ENCODE measurements around the gene SMARCA2.

SMARCA2 gene

DNA sequence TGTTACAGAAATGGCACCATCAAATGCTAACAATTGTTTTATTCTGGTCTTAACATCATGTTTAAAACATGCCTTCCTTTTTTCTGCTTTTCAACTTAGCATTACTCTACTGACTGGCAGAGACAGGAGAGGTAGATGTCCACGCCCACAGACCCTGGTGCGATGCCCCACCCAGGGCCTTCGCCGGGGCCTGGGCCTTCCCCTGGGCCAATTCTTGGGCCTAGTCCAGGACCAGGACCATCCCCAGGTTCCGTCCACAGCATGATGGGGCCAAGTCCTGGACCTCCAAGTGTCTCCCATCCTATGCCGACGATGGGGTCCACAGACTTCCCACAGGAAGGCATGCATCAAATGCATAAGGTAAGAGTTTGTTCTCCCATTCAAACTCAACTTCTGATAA lies 13.7 kb downstream of the SMARCA2 start:
- ChIA-PET CTCF (no interaction called here), POLR2A (no interaction called here)
- TF ChIP-seq ARNT (IDR thresholded peaks at IDR 0.05) (no peak), SP1 (IDR thresholded peaks at IDR 0.05) (no peak), LEF1 (IDR thresholded peaks at IDR 0.05; ENCODE audit: borderline replicate concordance) (no peak), SUZ12 (IDR thresholded peaks at IDR 0.05) (no peak), NFRKB (IDR thresholded peaks at IDR 0.05) (no peak), ELF4 (IDR thresholded peaks at IDR 0.05) (no peak), L3MBTL2 (conservative IDR thresholded peaks at IDR 0.05) (no peak)
- TF ChIP-seq, protein P1, sequence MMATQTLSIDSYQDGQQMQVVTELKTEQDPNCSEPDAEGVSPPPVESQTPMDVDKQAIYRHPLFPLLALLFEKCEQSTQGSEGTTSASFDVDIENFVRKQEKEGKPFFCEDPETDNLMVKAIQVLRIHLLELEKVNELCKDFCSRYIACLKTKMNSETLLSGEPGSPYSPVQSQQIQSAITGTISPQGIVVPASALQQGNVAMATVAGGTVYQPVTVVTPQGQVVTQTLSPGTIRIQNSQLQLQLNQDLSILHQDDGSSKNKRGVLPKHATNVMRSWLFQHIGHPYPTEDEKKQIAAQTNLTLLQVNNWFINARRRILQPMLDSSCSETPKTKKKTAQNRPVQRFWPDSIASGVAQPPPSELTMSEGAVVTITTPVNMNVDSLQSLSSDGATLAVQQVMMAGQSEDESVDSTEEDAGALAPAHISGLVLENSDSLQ (IDR thresholded peaks at IDR 0.05) = no peak
- no peak for DNase-seq (ENCODE audit: extremely low spot score)

DNA sequence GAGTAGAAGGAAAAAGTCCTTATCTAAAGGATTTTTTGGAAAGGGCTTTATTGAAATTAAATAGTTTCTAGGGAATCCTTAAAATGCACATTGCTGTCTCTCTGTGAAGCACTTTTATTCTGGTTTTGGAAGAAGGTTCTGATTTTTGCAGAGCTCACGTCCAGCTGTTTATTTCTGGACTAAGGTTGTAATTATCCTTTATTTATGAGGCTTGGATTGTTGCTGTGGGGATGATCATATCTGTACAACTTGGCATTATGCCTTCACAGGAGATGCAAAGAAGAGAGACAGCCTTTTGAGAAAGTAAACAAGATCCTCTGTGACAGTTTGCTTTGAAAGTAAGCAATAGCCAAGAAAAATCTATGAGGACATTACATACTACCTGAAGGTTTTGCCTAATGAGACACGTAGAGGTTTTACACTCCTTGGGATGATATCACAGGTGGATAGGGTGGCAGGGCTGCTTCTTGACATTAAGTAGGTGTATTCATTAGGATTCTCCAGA lies 14.6 kb downstream of the SMARCA2 start:
- ChIA-PET POLR2A (no interaction called here), CTCF (no interaction called here)
- no peak for DNase-seq (ENCODE audit: extremely low spot score)
- TF ChIP-seq FOXA1 (IDR thresholded peaks at IDR 0.05) (no peak), TARDBP (IDR thresholded peaks at IDR 0.05) (no peak), LEF1 (IDR thresholded peaks at IDR 0.05; ENCODE audit: borderline replicate concordance) (no peak), FOXK2 (IDR thresholded peaks at IDR 0.05) (no peak), FOXM1 (IDR thresholded peaks at IDR 0.05; ENCODE audit: borderline replicate concordance) (no peak), ELF4 (IDR thresholded peaks at IDR 0.05) (no peak), CTBP1 (IDR thresholded peaks at IDR 0.05; ENCODE audit: borderline replicate concordance) (no peak), NFRKB (IDR thresholded peaks at IDR 0.05) (no peak), BHLHE40 (IDR thresholded peaks at IDR 0.05; ENCODE audit: borderline replicate concordance) (no peak), ARNT (IDR thresholded peaks at IDR 0.05) (no peak), SP1 (IDR thresholded peaks at IDR 0.05) (no peak), ZNF384 (IDR thresholded peaks at IDR 0.05) (no peak), L3MBTL2 (conservative IDR thresholded peaks at IDR 0.05) (no peak), SUZ12 (IDR thresholded peaks at IDR 0.05) (no peak), HDGF (IDR thresholded peaks at IDR 0.05; ENCODE audit: borderline replicate concordance) (no peak)
- TF ChIP-seq, protein P1 (IDR thresholded peaks at IDR 0.05) = no peak

DNA sequence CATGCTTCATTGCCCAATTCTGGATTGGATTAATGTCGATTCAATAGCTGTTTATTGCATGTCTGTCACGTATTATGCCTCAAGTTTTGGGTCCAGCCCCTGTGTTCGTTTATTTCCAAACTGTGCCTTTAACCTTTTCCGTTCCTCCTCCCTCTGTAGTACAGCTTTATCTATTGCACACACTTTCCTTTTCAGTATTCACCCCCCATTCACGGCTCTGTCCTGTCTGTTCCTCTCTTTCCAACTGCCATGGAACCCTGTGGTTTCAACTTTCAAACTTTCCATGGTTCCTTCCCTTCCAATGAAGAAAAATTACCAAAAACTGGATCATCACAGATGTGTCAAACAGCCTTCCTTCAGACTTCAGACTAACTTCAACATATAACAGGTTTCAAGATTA lies 17.1 kb downstream of the SMARCA2 start:
- ChIA-PET CTCF (no interaction called here), POLR2A (no interaction called here)
- no peak for TF ChIP-seq L3MBTL2 (conservative IDR thresholded peaks at IDR 0.05)
- no peak for TF ChIP-seq ELF4 (IDR thresholded peaks at IDR 0.05)
- no peak for TF ChIP-seq HDGF (IDR thresholded peaks at IDR 0.05; ENCODE audit: borderline replicate concordance)
- TF ChIP-seq NFRKB (IDR thresholded peaks at IDR 0.05) = no peak
- TF ChIP-seq BHLHE40 (IDR thresholded peaks at IDR 0.05; ENCODE audit: borderline replicate concordance) = no peak
- no peak for TF ChIP-seq SP1 (IDR thresholded peaks at IDR 0.05)
- no peak for TF ChIP-seq SUZ12 (IDR thresholded peaks at IDR 0.05)
- no peak for TF ChIP-seq ZNF384 (IDR thresholded peaks at IDR 0.05)
- no peak for TF ChIP-seq TARDBP (IDR thresholded peaks at IDR 0.05)
- TF ChIP-seq FOXK2 (IDR thresholded peaks at IDR 0.05) = no peak
- no peak for TF ChIP-seq CTBP1 (IDR thresholded peaks at IDR 0.05; ENCODE audit: borderline replicate concordance)
- TF ChIP-seq LEF1 (IDR thresholded peaks at IDR 0.05; ENCODE audit: borderline replicate concordance) = no peak
- no peak for DNase-seq (ENCODE audit: extremely low spot score)

DNA sequence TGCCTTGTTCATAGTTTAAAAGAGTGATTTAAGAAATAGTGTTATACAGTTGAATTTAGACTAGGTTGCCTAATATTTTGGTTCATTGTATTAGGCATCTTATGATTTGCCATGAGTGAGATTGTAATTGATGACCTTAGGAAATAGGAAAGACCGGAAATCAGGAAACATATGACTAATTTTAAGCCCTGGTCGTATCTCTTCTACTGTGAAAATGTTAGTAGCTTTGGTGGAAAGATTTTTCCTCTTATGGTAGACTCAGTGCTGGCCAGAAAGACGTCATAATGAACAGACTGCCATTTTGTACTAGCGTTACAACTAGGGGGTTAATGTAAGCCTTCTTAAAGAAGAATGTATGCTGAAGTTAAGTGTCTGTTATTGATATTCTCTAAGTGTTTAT lies 21.7 kb downstream of the SMARCA2 start:
- no peak for DNase-seq (ENCODE audit: extremely low spot score)
- TF ChIP-seq HDGF (IDR thresholded peaks at IDR 0.05; ENCODE audit: borderline replicate concordance) (no peak), CTBP1 (IDR thresholded peaks at IDR 0.05; ENCODE audit: borderline replicate concordance) (no peak), ZNF384 (IDR thresholded peaks at IDR 0.05) (no peak), L3MBTL2 (conservative IDR thresholded peaks at IDR 0.05) (no peak), FOXK2 (IDR thresholded peaks at IDR 0.05) (no peak), ARNT (IDR thresholded peaks at IDR 0.05) (no peak), FOXA1 (IDR thresholded peaks at IDR 0.05) (no peak), FOXM1 (IDR thresholded peaks at IDR 0.05; ENCODE audit: borderline replicate concordance) (no peak), LEF1 (IDR thresholded peaks at IDR 0.05; ENCODE audit: borderline replicate concordance) (no peak), TARDBP (IDR thresholded peaks at IDR 0.05) (no peak), ELF4 (IDR thresholded peaks at IDR 0.05) (no peak), BHLHE40 (IDR thresholded peaks at IDR 0.05; ENCODE audit: borderline replicate concordance) (no peak)
- TF ChIP-seq, protein P1 (IDR thresholded peaks at IDR 0.05) = no peak
- POLR2A ChIA-PET = no interaction called here
- CTCF ChIA-PET = no interaction called here

DNA sequence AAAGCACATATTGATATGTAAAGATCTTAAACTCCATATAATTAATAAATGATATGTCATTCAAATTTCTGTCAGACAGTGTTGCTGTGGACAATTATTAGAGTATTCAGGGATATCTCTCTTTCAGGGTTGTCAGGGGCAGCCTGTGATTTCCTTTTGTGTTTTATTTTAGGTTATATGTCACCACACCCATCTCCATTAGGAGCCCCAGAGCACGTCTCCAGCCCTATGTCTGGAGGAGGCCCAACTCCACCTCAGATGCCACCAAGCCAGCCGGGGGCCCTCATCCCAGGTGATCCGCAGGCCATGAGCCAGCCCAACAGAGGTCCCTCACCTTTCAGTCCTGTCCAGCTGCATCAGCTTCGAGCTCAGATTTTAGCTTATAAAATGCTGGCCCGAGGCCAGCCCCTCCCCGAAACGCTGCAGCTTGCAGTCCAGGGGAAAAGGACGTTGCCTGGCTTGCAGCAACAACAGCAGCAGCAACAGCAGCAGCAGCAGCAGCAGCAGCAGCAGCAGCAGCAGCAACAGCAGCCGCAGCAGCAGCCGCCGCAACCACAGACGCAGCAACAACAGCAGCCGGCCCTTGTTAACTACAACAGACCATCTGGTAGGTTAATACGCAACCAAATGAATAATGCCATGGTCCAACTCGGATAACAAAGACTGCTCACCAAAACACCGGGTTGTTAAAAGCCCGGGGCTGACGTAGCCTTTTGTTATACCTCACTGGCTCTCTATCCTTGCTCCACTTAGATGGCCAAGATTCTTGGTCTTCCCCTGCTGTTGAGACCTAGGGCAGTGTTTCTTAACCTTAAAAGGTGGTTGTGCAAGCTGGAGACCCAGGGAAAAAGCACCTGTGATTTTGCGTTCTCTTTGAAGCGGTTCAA lies 24.4 kb downstream of the SMARCA2 start:
- POLR2A ChIA-PET = no interaction called here
- CTCF ChIA-PET = no interaction called here
- DNase-seq (ENCODE audit: extremely low spot score) = no peak
- TF ChIP-seq NFRKB (IDR thresholded peaks at IDR 0.05) (no peak), ZNF384 (IDR thresholded peaks at IDR 0.05) (no peak), ARNT (IDR thresholded peaks at IDR 0.05) (no peak), ELF4 (IDR thresholded peaks at IDR 0.05) (no peak), FOXK2 (IDR thresholded peaks at IDR 0.05) (no peak), FOXA1 (IDR thresholded peaks at IDR 0.05) (no peak), SUZ12 (IDR thresholded peaks at IDR 0.05) (no peak), SP1 (IDR thresholded peaks at IDR 0.05) (no peak), CTBP1 (IDR thresholded peaks at IDR 0.05; ENCODE audit: borderline replicate concordance) (no peak), TARDBP (IDR thresholded peaks at IDR 0.05) (no peak), L3MBTL2 (conservative IDR thresholded peaks at IDR 0.05) (no peak), FOXM1 (IDR thresholded peaks at IDR 0.05; ENCODE audit: borderline replicate concordance) (no peak), HDGF (IDR thresholded peaks at IDR 0.05; ENCODE audit: borderline replicate concordance) (no peak), LEF1 (IDR thresholded peaks at IDR 0.05; ENCODE audit: borderline replicate concordance) (no peak), BHLHE40 (IDR thresholded peaks at IDR 0.05; ENCODE audit: borderline replicate concordance) (no peak)
- TF ChIP-seq, protein P1 (IDR thresholded peaks at IDR 0.05) = no peak

Measured in HEK293T (cell line).